Heart left ventricle (tissue), 16 donors: ENCODE data around the gene PPP1R1B. TPM values are rescaled to one million over a fixed set of nuclear protein-coding genes. Genes with fewer than 3 reads are reported as not detected.

Source experiments
- ATAC-seq, 4 donors: fragments of 200-7000 bp; cut with Tn5 transposase; one replicate each; pipeline ENCODE4 v1.9.1; 2020 to 2022; ENCODE audit warnings: moderate library complexity in 4 of 4, mild to moderate bottlenecking in 3 of 4, moderate number of reproducible peaks in 1 of 4
- DNase-seq, 5 donors: peaks; one replicate each; pipeline ENCODE4 v3.0.0-alpha.2; 2020
- H3K27ac ChIP-seq, 12 donors: fragments of 200-600 bp; sonication (generic) in 4 of 12; one replicate each; pipeline versions ENCODE4 v1.5.0 to v1.8.0; 2016 to 2022; ENCODE audit warnings: mild to moderate bottlenecking in 2 of 12
- H3K27me3 ChIP-seq, 9 donors: fragments of 200-600 bp; sonication (generic) in 2 of 9; one replicate each; pipeline versions ENCODE4 v1.5.1 to v1.8.0; 2016 to 2022; ENCODE audit warnings: mild to moderate bottlenecking in 3 of 9
- H3K36me3 ChIP-seq, 9 donors: fragments of 200-600 bp; sonication (generic) in 2 of 9; one replicate each; pipeline versions ENCODE4 v1.5.0 to v1.8.0; 2018 to 2022; ENCODE audit warnings: mild to moderate bottlenecking in 2 of 9
- H3K4me1 ChIP-seq, 12 donors: fragments of 200-600 bp; sonication (generic) in 4 of 12; one replicate each; pipeline versions ENCODE4 v1.5.0 to v1.8.0; 2016 to 2022; ENCODE audit warnings: mild to moderate bottlenecking in 3 of 12
- H3K4me3 ChIP-seq, 12 donors: fragments of 200-600 bp; sonication (generic) in 4 of 12; one replicate each; pipeline versions ENCODE4 v1.5.0 to v1.8.0; 2017 to 2022; ENCODE audit warnings: mild to moderate bottlenecking in 9 of 12, moderate library complexity in 4 of 12
- H3K9me3 ChIP-seq, 12 donors: fragments of 200-600 bp; sonication (generic) in 4 of 12; one replicate each; pipeline versions ENCODE4 v1.5.0 to v1.8.0; 2016 to 2022; ENCODE audit warnings: mild to moderate bottlenecking in 1 of 12
- POLR2A ChIP-seq, 2 donors: fragments of 450-650 bp; IDR thresholded peaks; one replicate each; pipeline ENCODE4 v1.6.1; 2017; ENCODE audit warnings: antibody characterized with exemption in 2 of 2, mild to moderate bottlenecking in 2 of 2, moderate library complexity in 2 of 2
- WGBS, 4 donors: extraction: QIAGEN DNeasy Blood & Tissue Kit in 2 of 4; methylation state at CpG; one replicate each; pipeline versions ENCODE4 v1.1.5 to v1.1.7; 2013 to 2018; 5-methylcytosine and 5-hydroxymethylcytosine counted together
- intact Hi-C, 10 donors: fragments of 100-400 bp; cut with DNase I; formaldehyde crosslinking; loops; one replicate each; pipeline versions ENCODE4 v1.11.1 to v1.14.2; 2022
- polyA plus RNA-seq, 2 donors: library from polyadenylated mRNA; stranded (reverse); fragments of 200-250 nt; gene quantifications; one replicate each; pipeline ENCODE4 v1.2.3, GENCODE V29; 2013
- total RNA-seq, 9 donors: library from RNA; depleted of rRNA in 2 of 9; stranded (reverse); fragments of >200 nt in 2 of 9; fragmentation: NEBNext Ultra II Directional in 3 of 9; extraction: Animal tissue kit (Norgen Biotek cat#: 25700) in 3 of 9; gene quantifications; one replicate each; pipeline versions ENCODE4 v1.1.0 to v1.2.4, GENCODE V29; 2016 to 2023
- TF ChIP-seq, protein P1 (sequence below), 12 donors: fragments of 200-600 bp; sonication (generic) in 4 of 12; IDR thresholded peaks; one replicate each; pipeline versions ENCODE4 v1.5.0 to v1.8.0; 2018 to 2022; ENCODE audit warnings: antibody characterized with exemption in 12 of 12, mild to moderate bottlenecking in 5 of 12
- donor health status: ischemic (EF 13 %, LVEDD 7.1; RV severe dilation, severe dysfunction).
- donor health status: healthy with polysubstance abuse.
- donor health status: DM: no; HTN: yes; CAD: no.
- donor health status: DM: no; HTN: no; CAD: no.
- donor health status: ischemic (EF 25% LVEDD 6.9; RV normal size, moderate dysfunction).
- donor health status: ischemic (EF 25% LVEDD 5.7; RV mildly dilated, moderate dysfunction).
- donor health status: healthy.
- donor health status: DM: yes; HTN: yes; CAD: no.
- donor health status: ischemic (EF 35%, LVEDD 5.7; RV mildly dilated, moderate dysfunction).
- donor health status: nonischemic (EF 11% LVEDD 7.7; RV severe dilation, severe dysfunction).
- donor health status: DM: yes; HTN: yes; CAD: no.
- donor health status: PGD.
- donor health status: ischemic (EF 29% LVEDD 5.4; RV normal size, mild dysfunction).
- donor health status: nonischemic (EF 23%, LVEDD 6.1; RV moderate dilation, normal function).

PPP1R1B gene
- total and polyA plus RNA-seq, 11 donors = 0.54 to 5.8 (median 0.88) TPM; not detected in 1

DNA sequence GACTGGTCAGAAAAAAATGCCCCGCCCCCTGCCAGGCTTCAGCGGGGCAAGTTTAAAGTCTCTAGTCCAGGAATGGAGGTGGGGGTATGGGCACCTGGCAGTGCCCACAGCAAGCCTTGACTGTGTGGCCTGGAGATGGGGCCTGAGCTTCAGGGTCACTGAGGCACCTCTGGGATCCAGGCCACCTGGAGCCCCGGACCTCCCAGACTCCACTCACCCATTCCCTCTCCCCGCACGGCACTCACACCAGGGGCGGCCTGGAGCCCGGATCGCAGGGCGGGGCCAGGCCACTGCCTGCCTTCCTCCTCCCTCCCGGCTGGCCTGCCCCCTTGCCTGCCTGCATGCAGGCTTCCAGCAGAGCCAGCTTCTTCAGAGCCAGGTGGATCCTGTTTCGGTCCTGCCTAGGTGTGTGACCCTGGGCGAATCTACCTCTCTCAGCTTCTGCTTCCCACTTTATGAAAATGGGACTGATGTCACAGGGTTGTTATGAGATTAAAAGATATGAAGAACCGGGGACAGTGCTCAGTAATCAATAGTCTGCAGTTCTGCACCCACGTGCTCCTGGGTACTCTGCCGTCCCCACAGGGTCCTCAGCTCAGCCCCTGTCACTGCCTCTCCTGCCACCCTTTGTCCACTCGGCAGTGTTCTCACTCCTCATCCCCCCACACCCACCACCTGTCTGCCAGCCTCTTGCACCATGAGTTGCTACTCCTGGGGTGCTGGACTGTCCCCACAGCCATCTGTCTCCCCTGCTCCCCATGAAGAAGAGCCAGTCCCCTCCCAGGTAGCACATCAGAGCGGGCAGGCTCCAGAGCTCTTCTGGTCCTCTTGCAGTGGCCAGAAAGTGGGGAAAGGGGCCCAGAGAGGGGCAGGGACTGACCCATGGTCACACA is 37.2 kb downstream of the PPP1R1B start:
- Histone ChIP-seq H3K27ac (peak overlapping the region; percentile 85 to 99 (median 96)), H3K36me3 (peaks cover 0 to 30% (median 11%) of the 10 kb centered on the region in 9 donors), H3K9me3 (no peaks in the 10 kb centered on the region), H3K27me3 (peaks cover 0 to 20% (median 0%) of the 10 kb centered on the region in 9 donors), H3K4me1 (peaks cover 13 to 92% (median 70%) of the 10 kb centered on the region in 12 donors), H3K4me3 (peak overlapping the region; percentile 13 to 78 (median 61))
- intact Hi-C loops = loop anchor here in 1 of 10 donors (10.0 kb wide), 1 partner anchor 651 kb away; no protein-coding TSS in a partner anchor
- ATAC-seq (peak in 1 of 4 donors; percentile 5), DNase-seq (peak in 3 of 5 donors; percentile 46 to 78 (median 71))
- 20 to 35% (median 32%) methylated on average over 14 to 17 of the region's 17 CpGs for WGBS, 4 donors
- TF ChIP-seq, protein P1, sequence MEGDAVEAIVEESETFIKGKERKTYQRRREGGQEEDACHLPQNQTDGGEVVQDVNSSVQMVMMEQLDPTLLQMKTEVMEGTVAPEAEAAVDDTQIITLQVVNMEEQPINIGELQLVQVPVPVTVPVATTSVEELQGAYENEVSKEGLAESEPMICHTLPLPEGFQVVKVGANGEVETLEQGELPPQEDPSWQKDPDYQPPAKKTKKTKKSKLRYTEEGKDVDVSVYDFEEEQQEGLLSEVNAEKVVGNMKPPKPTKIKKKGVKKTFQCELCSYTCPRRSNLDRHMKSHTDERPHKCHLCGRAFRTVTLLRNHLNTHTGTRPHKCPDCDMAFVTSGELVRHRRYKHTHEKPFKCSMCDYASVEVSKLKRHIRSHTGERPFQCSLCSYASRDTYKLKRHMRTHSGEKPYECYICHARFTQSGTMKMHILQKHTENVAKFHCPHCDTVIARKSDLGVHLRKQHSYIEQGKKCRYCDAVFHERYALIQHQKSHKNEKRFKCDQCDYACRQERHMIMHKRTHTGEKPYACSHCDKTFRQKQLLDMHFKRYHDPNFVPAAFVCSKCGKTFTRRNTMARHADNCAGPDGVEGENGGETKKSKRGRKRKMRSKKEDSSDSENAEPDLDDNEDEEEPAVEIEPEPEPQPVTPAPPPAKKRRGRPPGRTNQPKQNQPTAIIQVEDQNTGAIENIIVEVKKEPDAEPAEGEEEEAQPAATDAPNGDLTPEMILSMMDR (IDR thresholded peaks at IDR 0.05) = no peak
- TF ChIP-seq POLR2A (IDR thresholded peaks at IDR 0.05) = peak in 1 of 2 donors; percentile 29

GRCh38 chr17:39664581-39665561 is 38.1 kb downstream of the PPP1R1B start, which contains the start of gene TCAP:
TSS of gene TCAP (plus strand) at chr17:39665349. CDS start at chr17:39665360, 11 bp downstream.
- Histone ChIP-seq H3K36me3 (peaks cover 0 to 28% (median 9%) of the 10 kb centered on the region in 9 donors), H3K27ac (peak within 1 kb of the TSS; percentile 85 to 99 (median 96)), H3K27me3 (peaks cover 0 to 30% (median 6%) of the 10 kb centered on the region in 9 donors), H3K4me1 (peaks cover 10 to 92% (median 64%) of the 10 kb centered on the region in 12 donors), H3K9me3 (no peaks in the 10 kb centered on the region), H3K4me3 (peak within 1 kb of the TSS; percentile 50 to 78 (median 64))
- WGBS, 4 donors = 25 to 36% (median 31%) methylated on average over 13 to 15 of the region's 15 CpGs
- intact Hi-C loops = loop anchor here in 2 of 10 donors (5.0 to 10.0 kb wide), 2 partner anchors 43 to 650 kb away; no protein-coding TSS in a partner anchor
- ATAC-seq (peak; percentile 52 to 71 (median 60)), DNase-seq (peak; percentile 76 to 90 (median 77))
- peak; percentile 90 to 91 for TF ChIP-seq POLR2A (IDR thresholded peaks at IDR 0.05)
- TF ChIP-seq, protein P1 (IDR thresholded peaks at IDR 0.05) = no peak

DNA sequence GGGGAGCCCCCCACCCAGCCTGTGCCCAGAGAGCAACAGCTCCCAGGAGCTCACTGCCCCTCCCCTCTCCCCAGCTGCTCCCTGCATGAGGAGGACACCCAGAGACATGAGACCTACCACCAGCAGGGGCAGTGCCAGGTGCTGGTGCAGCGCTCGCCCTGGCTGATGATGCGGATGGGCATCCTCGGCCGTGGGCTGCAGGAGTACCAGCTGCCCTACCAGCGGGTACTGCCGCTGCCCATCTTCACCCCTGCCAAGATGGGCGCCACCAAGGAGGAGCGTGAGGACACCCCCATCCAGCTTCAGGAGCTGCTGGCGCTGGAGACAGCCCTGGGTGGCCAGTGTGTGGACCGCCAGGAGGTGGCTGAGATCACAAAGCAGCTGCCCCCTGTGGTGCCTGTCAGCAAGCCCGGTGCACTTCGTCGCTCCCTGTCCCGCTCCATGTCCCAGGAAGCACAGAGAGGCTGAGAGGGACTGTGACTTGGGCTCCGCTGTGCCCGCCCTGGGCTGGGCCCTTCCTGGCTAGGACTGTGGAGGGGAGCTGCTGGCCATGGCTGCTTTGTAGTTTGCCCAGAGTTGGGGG is 39.0 kb downstream of the PPP1R1B start:
- no peak for TF ChIP-seq POLR2A (IDR thresholded peaks at IDR 0.05)
- TF ChIP-seq, protein P1 (IDR thresholded peaks at IDR 0.05) = peak in 3 of 12 donors; percentile 12 to 21 (median 15)
- H3K4me3 ChIP-seq = peak overlapping the region; percentile 50 to 78 (median 64)
- H3K27ac ChIP-seq = peak overlapping the region; percentile 85 to 99 (median 96)
- no peaks in the 10 kb centered on the region for H3K9me3 ChIP-seq
- peak in 2 of 4 donors; percentile 1 to 15 for ATAC-seq
- intact Hi-C loops = loop anchor here in 2 of 10 donors (5.0 to 10.0 kb wide), 2 partner anchors 43 to 649 kb away; no protein-coding TSS in a partner anchor
- peaks cover 0 to 34% (median 11%) of the 10 kb centered on the region in 9 donors for H3K27me3 ChIP-seq
- peak in 2 of 5 donors; percentile 64 to 71 for DNase-seq
- peaks cover 10 to 92% (median 56%) of the 10 kb centered on the region in 12 donors for H3K4me1 ChIP-seq
- 30 to 49% (median 38%) methylated on average over 2 to 17 of the region's 17 CpGs for WGBS, 4 donors
- H3K36me3 ChIP-seq = peaks cover 0 to 19% (median 3%) of the 10 kb centered on the region in 9 donors
